Activated CD4-positive, CD25-positive, alpha-beta regulatory T cell treated with anti-CD3 and anti-CD28 coated beads, Interleukin-2, amount 50 U/mL, for 16 hours (primary cell): ENCODE results near the gene BAG5.
"Not testable (repeated sequence)": the region's sequence is repeated elsewhere in the genome, so short reads cannot be mapped to it uniquely, and the experiment has no call there.

Experiments
- DNase-seq: peaks from one replicate; pipeline ENCODE4 v3.0.0-alpha.2; 2020; ENCODE audit warnings: low read depth, low spot score

BAG5 gene

GRCh38 chr14:103562429-103563225 is at the start of gene BAG5, which contains the start of gene COA8:
Gene BAG5, minus strand, starts transcription at chr14:103562657. Its CDS starts 1,493 bp downstream, at chr14:103561164.
Gene COA8, plus strand, starts transcription at chr14:103562960. Its CDS starts 42 bp downstream, at chr14:103563002.
- DNase-seq = peak; percentile 73

- DNase-seq = no peak
Measured at GRCh38 chr14:103611215-103611614, 48.8 kb upstream of the BAG5 start.

- not testable (repeated sequence) for DNase-seq
Measured at GRCh38 chr14:103609081-103609480, 46.6 kb upstream of the BAG5 start.

GRCh38 chr14:103607822-103608221 is 45.4 kb upstream of the BAG5 start:
- no peak for DNase-seq

GRCh38 chr14:103606963-103607668 is 44.7 kb upstream of the BAG5 start:
- DNase-seq = no peak

- DNase-seq = no peak
Measured at GRCh38 chr14:103604620-103605019, 42.2 kb upstream of the BAG5 start.

- no peak for DNase-seq
Measured at GRCh38 chr14:103600503-103600902, 38.0 kb upstream of the BAG5 start.

GRCh38 chr14:103597623-103598377 is 35.3 kb upstream of the BAG5 start:
- no peak for DNase-seq

GRCh38 chr14:103594265-103594664 is 31.8 kb upstream of the BAG5 start:
- no peak for DNase-seq

GRCh38 chr14:103593577-103593976 is 31.1 kb upstream of the BAG5 start:
- DNase-seq = no peak

- DNase-seq = no peak
Measured at GRCh38 chr14:103584326-103584915, 22.0 kb upstream of the BAG5 start.

- DNase-seq = no peak
Measured at GRCh38 chr14:103581954-103582703, 19.7 kb upstream of the BAG5 start.

- DNase-seq = no peak
Measured at GRCh38 chr14:103581206-103581605, 18.7 kb upstream of the BAG5 start.

- DNase-seq = no peak
Measured at GRCh38 chr14:103578401-103579075, 16.1 kb upstream of the BAG5 start.

GRCh38 chr14:103576371-103577024 is 14.0 kb upstream of the BAG5 start:
- DNase-seq = no peak

GRCh38 chr14:103574707-103575285 is 12.3 kb upstream of the BAG5 start:
- no peak for DNase-seq

GRCh38 chr14:103574104-103574503 is 11.6 kb upstream of the BAG5 start:
- no peak for DNase-seq

GRCh38 chr14:103569408-103569807 is 7.0 kb upstream of the BAG5 start:
- DNase-seq = no peak

- no peak for DNase-seq
Measured at GRCh38 chr14:103568952-103569351, 6.5 kb upstream of the BAG5 start.
